Epithelial cell of prostate (primary cell): ENCODE results near the gene CAVIN4.

Source experiments
- DNase-seq: peaks from one replicate; pipeline ENCODE4 v3.0.0-alpha.2; 2011; ENCODE audit warnings: low read depth, low spot score
- H3K27ac ChIP-seq: fragments of 450-650 bp; 2 replicates; pipeline ENCODE4 v1.5.1; 2017; ENCODE audit warnings: mild to moderate bottlenecking

The CAVIN4 gene

GRCh38 chr9:100589582-100589981 lies 11.7 kb downstream of the CAVIN4 start:
- no peak for DNase-seq
- no peak overlapping the region for H3K27ac ChIP-seq

GRCh38 chr9:100590481-100590880 lies 12.6 kb downstream of the CAVIN4 start:
- DNase-seq: no peak
- H3K27ac ChIP-seq: no peak overlapping the region

GRCh38 chr9:100591139-100591538 lies 13.3 kb downstream of the CAVIN4 start:
- H3K27ac ChIP-seq: no peak overlapping the region
- DNase-seq: no peak

- H3K27ac ChIP-seq: no peak overlapping the region
- no peak for DNase-seq
These were observed 13.9 kb downstream of the CAVIN4 start for GRCh38 chr9:100591639-100592412.

DNA sequence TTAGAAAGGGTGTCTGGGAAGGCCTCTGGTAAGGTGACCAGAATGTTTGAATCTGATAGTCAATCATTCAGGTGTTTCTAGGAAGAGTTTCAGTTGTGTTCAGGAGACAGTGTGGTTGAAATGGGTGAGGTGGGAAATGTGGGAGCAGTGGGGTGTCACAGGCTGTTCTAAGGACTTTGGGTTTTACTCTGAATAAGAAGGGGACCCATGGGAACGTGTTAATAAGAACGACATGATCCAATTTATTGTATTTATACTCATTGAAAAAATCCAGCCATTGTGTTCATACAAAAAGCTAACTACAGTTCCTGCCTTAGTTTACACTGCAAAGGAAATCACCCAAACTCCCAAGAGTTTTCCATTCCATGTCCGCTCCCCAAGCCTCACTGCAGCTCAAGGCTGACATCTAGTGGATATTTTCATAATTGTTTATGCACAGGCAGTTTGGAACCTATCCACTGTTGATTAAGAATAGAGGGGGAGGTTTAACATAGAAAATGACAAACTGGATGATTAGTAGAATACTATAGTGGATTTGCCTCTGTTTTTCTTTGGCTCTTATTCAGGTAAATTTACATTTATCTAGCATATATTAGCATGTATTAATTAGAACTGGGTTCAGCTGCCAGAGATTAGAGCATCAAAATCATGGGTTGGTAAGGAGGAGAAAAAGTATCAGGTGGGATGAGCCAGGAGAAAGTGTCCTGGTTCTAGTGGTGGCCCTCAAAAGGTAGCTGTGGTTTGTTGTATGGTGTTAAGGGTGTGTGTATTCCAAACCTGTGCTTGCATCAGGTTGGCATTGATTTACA lies 17.7 kb downstream of the CAVIN4 start:
- H3K27ac ChIP-seq: no peak overlapping the region
- DNase-seq: no peak

- no peak overlapping the region for H3K27ac ChIP-seq
- DNase-seq: no peak
These were observed 19.4 kb downstream of the CAVIN4 start for GRCh38 chr9:100597236-100597635.

GRCh38 chr9:100598641-100599145 lies 20.8 kb downstream of the CAVIN4 start:
- H3K27ac ChIP-seq: peak overlapping the region; percentile 18
- no peak for DNase-seq

DNA sequence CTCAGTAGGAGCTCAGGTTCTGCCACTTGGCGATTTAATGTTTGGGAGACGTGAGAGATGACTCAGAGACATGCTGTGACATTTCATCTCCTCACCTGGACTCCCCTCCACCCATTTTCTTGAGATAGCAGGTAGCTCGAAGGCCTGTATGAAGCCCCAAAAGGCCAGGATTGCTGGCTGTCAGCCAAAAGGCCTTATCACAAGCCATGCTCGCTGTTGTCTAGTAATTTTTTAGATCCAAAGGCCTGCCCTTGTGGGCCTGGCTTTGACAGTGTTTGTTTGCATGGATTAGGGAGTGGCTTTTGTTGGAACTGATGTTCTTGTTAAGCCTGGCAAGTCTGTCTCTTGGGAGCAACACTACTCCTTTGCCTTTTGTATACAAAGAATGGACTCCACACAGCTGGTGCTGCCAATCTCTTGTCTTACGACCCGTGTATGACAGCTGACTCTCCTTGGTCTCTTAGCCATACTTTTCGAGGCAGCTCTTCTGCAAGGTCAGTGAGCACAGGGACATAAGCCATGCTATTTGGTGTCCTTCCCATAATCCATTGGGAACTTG lies 22.7 kb downstream of the CAVIN4 start:
- no peak for DNase-seq
- no peak overlapping the region for H3K27ac ChIP-seq

DNA sequence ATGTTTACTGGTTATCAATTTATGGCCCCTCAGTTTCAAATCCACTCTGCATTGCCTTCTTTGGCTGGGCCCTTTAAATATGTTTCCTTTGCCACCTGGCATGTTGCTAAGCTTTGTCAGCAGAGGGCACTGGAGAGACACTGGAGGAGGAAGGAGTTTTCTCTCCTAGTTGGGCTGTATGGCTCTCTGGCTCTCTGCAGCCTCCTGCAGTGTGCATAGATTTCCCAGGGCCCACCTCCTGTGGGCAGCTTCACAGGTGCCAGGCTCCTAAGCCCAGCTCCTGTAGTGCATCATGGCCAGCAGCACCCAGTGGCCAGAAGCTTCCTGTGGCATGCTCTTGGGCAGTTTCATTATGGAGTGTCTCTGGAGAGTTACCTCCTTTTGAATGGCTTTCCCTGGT lies 23.3 kb downstream of the CAVIN4 start:
- H3K27ac ChIP-seq: no peak overlapping the region
- DNase-seq: no peak

- no peak for DNase-seq
- no peak overlapping the region for H3K27ac ChIP-seq
These were observed 24.5 kb downstream of the CAVIN4 start for GRCh38 chr9:100602342-100602801.

GRCh38 chr9:100605405-100605804 lies 27.5 kb downstream of the CAVIN4 start:
- H3K27ac ChIP-seq: no peak overlapping the region
- DNase-seq: no peak

- H3K27ac ChIP-seq: no peak overlapping the region
- no peak for DNase-seq
These were observed 41.3 kb downstream of the CAVIN4 start for GRCh38 chr9:100619194-100619593.

GRCh38 chr9:100619665-100620064 lies 41.8 kb downstream of the CAVIN4 start:
- no peak for DNase-seq
- no peak overlapping the region for H3K27ac ChIP-seq

DNA sequence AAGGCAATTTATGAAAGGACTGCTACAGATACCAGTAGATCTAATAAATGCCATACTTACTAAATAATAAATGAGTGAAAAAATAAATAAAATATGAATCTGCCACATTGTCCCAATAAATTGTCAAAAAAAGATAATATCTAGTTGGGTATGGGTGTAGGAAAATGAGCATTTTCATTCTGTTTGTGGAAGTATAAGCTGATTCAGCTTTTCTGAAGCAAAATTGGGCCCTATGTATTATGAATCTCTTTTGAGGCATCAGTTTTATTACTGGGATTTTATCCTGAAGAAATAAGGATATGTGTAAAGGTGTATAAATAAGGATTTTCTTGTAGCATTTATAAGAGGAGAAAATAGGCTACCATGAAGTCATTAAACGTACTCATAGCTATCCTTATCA lies 46.1 kb downstream of the CAVIN4 start:
- DNase-seq: no peak
- no peak overlapping the region for H3K27ac ChIP-seq

- DNase-seq: no peak
- H3K27ac ChIP-seq: no peak overlapping the region
These were observed 49.1 kb downstream of the CAVIN4 start for GRCh38 chr9:100626949-100627348.

GRCh38 chr9:100637787-100638186 lies 59.9 kb downstream of the CAVIN4 start:
- DNase-seq: no peak
- H3K27ac ChIP-seq: no peak overlapping the region
